Measurements from ENCODE around the gene COX4I1. TPM values are rescaled to one million over a fixed set of nuclear protein-coding genes. Genes with fewer than 3 reads are reported as not detected.

Gene COX4I1
- total and polyA plus RNA-seq, 2 donors (not counting 1 experiment from before 2014, with no cell fraction given), result 759 to 813 TPM

DNA sequence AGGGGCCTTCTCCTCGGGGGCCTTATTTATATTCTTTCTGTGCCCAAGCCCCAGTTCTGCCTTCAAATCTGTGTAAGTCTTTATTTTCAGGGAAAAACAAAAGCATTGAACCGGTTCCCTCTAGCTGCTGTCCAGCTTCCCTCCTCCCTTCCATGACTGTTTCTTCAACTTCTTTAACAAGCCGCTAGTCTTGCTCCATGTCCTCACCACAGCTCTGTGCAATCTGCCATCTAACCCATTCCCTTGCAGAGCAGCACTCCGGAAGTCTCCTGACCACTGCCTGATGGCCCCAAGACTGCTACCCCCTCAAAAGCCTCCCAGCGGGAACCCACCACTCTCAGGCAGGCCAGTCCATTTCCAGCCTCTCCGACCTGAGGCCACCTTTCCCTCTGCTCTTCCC lies 17.0 kb upstream of the COX4I1 start:
- Histone ChIP-seq H3K36me3 (replicated peaks in 1 of 2; ENCODE audit: control extremely low read depth in 1 of 2, control insufficient read depth in 1 of 2, extremely low read depth in 1 of 2, insufficient read depth in 2 of 2, low read length in 1 of 2) (peaks cover 4 to 73% of the 10 kb centered on the region in 2 experiments), H3K4me2 (replicated peaks; ENCODE audit: low read depth, low read length, poor library complexity, severe bottlenecking) (no peak overlapping the region), H3K27ac (ENCODE audit: low read length in 2 of 2) (no peak overlapping the region), H2AFZ (ENCODE audit: insufficient read depth, low read depth, low read length, poor library complexity, severe bottlenecking) (no peak overlapping the region), H3K9ac (ENCODE audit: low read length) (no peak overlapping the region), H3K9me3 (ENCODE audit: control extremely low read depth in 1 of 3, control insufficient read depth in 2 of 3, insufficient read depth in 1 of 3, low read length in 2 of 3) (no peaks in the 10 kb centered on the region), H3K4me3 (ENCODE audit: control extremely low read depth in 1 of 5, extremely low read depth in 1 of 5, insufficient read depth in 1 of 5, low read depth in 2 of 5, low read length in 4 of 5) (no peak overlapping the region), H4K20me1 (ENCODE audit: control insufficient read depth, insufficient read depth, low read length, poor library complexity, severe bottlenecking) (peaks cover 30% of the 10 kb centered on the region), H3K27me3 (replicated peaks in 1 of 4; ENCODE audit: control extremely low read depth in 1 of 4, control insufficient read depth in 3 of 4, insufficient read depth in 4 of 4, low read length in 3 of 4) (no peaks in the 10 kb centered on the region), H3K79me2 (ENCODE audit: control insufficient read depth, insufficient read depth, low read length) (peaks cover 22% of the 10 kb centered on the region), H3K4me1 (ENCODE audit: control insufficient read depth in 2 of 2, insufficient read depth in 2 of 2, low read length in 2 of 2) (no peaks in the 10 kb centered on the region)
- peaks cover 5% of the 10 kb centered on the region for H3K4me1 Mint-ChIP-seq
- ChIA-PET POLR2A (interaction anchor here (1.2 kb wide), 1 partner anchor 47 kb away, joined by 5 read pairs; no protein-coding TSS in a partner anchor), CTCF (no interaction called here)
- TF ChIP-seq EZH2 (IDR thresholded peaks at IDR 0.05; ENCODE audit: borderline replicate concordance, insufficient read depth, low read depth, low read length, poor library complexity, severe bottlenecking), result no peak
- TF ChIP-seq, protein P1, sequence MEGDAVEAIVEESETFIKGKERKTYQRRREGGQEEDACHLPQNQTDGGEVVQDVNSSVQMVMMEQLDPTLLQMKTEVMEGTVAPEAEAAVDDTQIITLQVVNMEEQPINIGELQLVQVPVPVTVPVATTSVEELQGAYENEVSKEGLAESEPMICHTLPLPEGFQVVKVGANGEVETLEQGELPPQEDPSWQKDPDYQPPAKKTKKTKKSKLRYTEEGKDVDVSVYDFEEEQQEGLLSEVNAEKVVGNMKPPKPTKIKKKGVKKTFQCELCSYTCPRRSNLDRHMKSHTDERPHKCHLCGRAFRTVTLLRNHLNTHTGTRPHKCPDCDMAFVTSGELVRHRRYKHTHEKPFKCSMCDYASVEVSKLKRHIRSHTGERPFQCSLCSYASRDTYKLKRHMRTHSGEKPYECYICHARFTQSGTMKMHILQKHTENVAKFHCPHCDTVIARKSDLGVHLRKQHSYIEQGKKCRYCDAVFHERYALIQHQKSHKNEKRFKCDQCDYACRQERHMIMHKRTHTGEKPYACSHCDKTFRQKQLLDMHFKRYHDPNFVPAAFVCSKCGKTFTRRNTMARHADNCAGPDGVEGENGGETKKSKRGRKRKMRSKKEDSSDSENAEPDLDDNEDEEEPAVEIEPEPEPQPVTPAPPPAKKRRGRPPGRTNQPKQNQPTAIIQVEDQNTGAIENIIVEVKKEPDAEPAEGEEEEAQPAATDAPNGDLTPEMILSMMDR (IDR thresholded peaks at IDR 0.05), result no peak
- peak overlapping the region; percentile 37 for H3K27ac Mint-ChIP-seq
- intact Hi-C loops (cut with micrococcal nuclease), result no loop called here
- ATAC-seq (ENCODE audit: low read depth) (no peak), DNase-seq (no peak)
- 92% methylated on average over 6 of the region's 6 CpGs for WGBS (ENCODE audit: insufficient coverage)
- H3K4me3 Mint-ChIP-seq, result no peak overlapping the region
- no peaks in the 10 kb centered on the region for H3K27me3 Mint-ChIP-seq
- H3K9me3 Mint-ChIP-seq (ENCODE audit: insufficient read depth), result no peaks in the 10 kb centered on the region

DNA sequence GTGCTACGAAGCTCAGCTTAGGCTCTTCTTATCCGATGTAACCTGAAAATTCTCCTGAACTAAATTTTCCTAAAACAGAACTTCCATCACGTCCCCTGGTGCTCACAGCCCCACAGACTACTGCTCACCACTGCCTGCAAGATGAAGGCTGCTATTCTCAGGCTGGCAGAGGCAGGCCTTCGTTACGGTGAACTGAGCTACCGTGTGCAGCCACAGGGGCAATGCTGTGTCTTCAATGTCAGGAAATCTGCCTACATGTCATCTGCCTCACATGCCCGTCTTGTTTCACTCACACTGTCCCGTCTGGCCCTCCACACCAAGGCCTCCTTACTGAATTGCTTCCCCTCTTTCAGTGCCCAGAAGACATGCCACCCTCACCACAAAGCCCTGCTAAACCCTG lies 16.1 kb upstream of the COX4I1 start:
- Histone ChIP-seq H4K20me1 (ENCODE audit: control insufficient read depth, insufficient read depth, low read length, poor library complexity, severe bottlenecking) (peaks cover 32% of the 10 kb centered on the region), H3K4me3 (ENCODE audit: control extremely low read depth in 1 of 5, extremely low read depth in 1 of 5, insufficient read depth in 1 of 5, low read depth in 2 of 5, low read length in 4 of 5) (no peak overlapping the region), H3K36me3 (replicated peaks in 1 of 2; ENCODE audit: control extremely low read depth in 1 of 2, control insufficient read depth in 1 of 2, extremely low read depth in 1 of 2, insufficient read depth in 2 of 2, low read length in 1 of 2) (peaks cover 4 to 74% of the 10 kb centered on the region in 2 experiments), H3K9ac (ENCODE audit: low read length) (no peak overlapping the region), H3K27me3 (replicated peaks in 1 of 4; ENCODE audit: control extremely low read depth in 1 of 4, control insufficient read depth in 3 of 4, insufficient read depth in 4 of 4, low read length in 3 of 4) (no peaks in the 10 kb centered on the region), H3K79me2 (ENCODE audit: control insufficient read depth, insufficient read depth, low read length) (peaks cover 31% of the 10 kb centered on the region), H2AFZ (ENCODE audit: insufficient read depth, low read depth, low read length, poor library complexity, severe bottlenecking) (no peak overlapping the region), H3K4me2 (replicated peaks; ENCODE audit: low read depth, low read length, poor library complexity, severe bottlenecking) (no peak overlapping the region), H3K27ac (ENCODE audit: low read length in 2 of 2) (no peak overlapping the region), H3K4me1 (ENCODE audit: control insufficient read depth in 2 of 2, insufficient read depth in 2 of 2, low read length in 2 of 2) (no peaks in the 10 kb centered on the region), H3K9me3 (ENCODE audit: control extremely low read depth in 1 of 3, control insufficient read depth in 2 of 3, insufficient read depth in 1 of 3, low read length in 2 of 3) (no peaks in the 10 kb centered on the region)
- H3K9me3 Mint-ChIP-seq (ENCODE audit: insufficient read depth), result no peaks in the 10 kb centered on the region
- no peak overlapping the region for H3K4me3 Mint-ChIP-seq
- intact Hi-C loops (cut with micrococcal nuclease), result no loop called here
- DNase-seq (no peak), ATAC-seq (ENCODE audit: low read depth) (no peak)
- TF ChIP-seq, protein P1 (IDR thresholded peaks at IDR 0.05), result no peak
- no peak for TF ChIP-seq EZH2 (IDR thresholded peaks at IDR 0.05; ENCODE audit: borderline replicate concordance, insufficient read depth, low read depth, low read length, poor library complexity, severe bottlenecking)
- no peak overlapping the region for H3K27ac Mint-ChIP-seq
- POLR2A ChIA-PET, result interaction anchor here (0.6 kb wide), 1 partner anchor 234 kb away, joined by 3 read pairs; no protein-coding TSS in a partner anchor
- CTCF ChIA-PET, result no interaction called here
- no peaks in the 10 kb centered on the region for H3K27me3 Mint-ChIP-seq
- 82% methylated on average over 8 of the region's 8 CpGs for WGBS (ENCODE audit: insufficient coverage)
- H3K4me1 Mint-ChIP-seq, result peaks cover 5% of the 10 kb centered on the region

Measured in B cell (primary cell).